SK-N-MC (cell line): Measurements from ENCODE around the gene R3HDM4.
"Not testable (repeated sequence)": the region's sequence is repeated elsewhere in the genome, so short reads cannot be mapped to it uniquely, and the experiment has no call there.

Experiments
- DNase-seq: peaks from one replicate; pipeline ENCODE4 v3.0.0-alpha.2; 2011; ENCODE audit warnings: low read depth, low spot score
- H3K27ac ChIP-seq: fragments of 200-600 bp; sonication (generic); 2 replicates; pipeline ENCODE4 v1.5.1; 2016; ENCODE audit warnings: mixed run types
- H3K36me3 ChIP-seq: fragments of 200-600 bp; sonication (generic); 2 replicates; pipeline ENCODE4 v1.6.1; 2017; ENCODE audit warnings: antibody characterized with exemption, low read length, mixed read lengths; ENCODE audit not compliant: insufficient read depth
- H3K4me3 ChIP-seq: fragments of 200-600 bp; sonication (generic); 2 replicates; pipeline ENCODE4 v1.5.1; 2016
- H3K9ac ChIP-seq: fragments of 200-600 bp; sonication (generic); 2 replicates; pipeline ENCODE4 v1.8.0; 2017; ENCODE audit warnings: mixed run types, mixed read lengths; ENCODE audit not compliant: insufficient read length
- H3K9me3 ChIP-seq: fragments of 200-600 bp; sonication (generic); 2 replicates; pipeline ENCODE4 v1.6.1; 2017; ENCODE audit warnings: low read depth, mild to moderate bottlenecking, antibody characterized with exemption, low read length, moderate library complexity, mixed read lengths
- EZH2 ChIP-seq: fragments of 200-600 bp; sonication (generic); IDR thresholded peaks from one replicate; pipeline ENCODE4 v1.6.1; 2017; ENCODE audit warnings: antibody characterized with exemption
- FOXP2 ChIP-seq: optimal IDR thresholded peaks from 2 replicates; pipeline ENCODE3; 2011; ENCODE audit warnings: mild to moderate bottlenecking, moderate library complexity; ENCODE audit not compliant: insufficient read depth; ENCODE audit errors: extremely low read length, control extremely low read depth
- POLR2AphosphoS5 ChIP-seq: IDR thresholded peaks from 2 replicates; pipeline ENCODE4 v1.6.1; 2012; ENCODE audit warnings: mild to moderate bottlenecking, low read depth, low read length, borderline replicate concordance

The R3HDM4 gene

GRCh38 chr19:883661-884211, 29.3 kb downstream of the R3HDM4 start:
- DNase-seq: no peak
- H3K27ac ChIP-seq: no peak overlapping the region
- peaks cover 36% of the 10 kb centered on the region; the same call in 1 of the 2 replicates for H3K36me3 ChIP-seq
- no peak overlapping the region for H3K4me3 ChIP-seq
- TF ChIP-seq EZH2 (no peak), FOXP2 (no peak), POLR2AphosphoS5 (no peak)
- no peak overlapping the region for H3K9ac ChIP-seq
- H3K9me3 ChIP-seq: no peaks in the 10 kb centered on the region

- Histone ChIP-seq H3K9me3 (no peaks in the 10 kb centered on the region), H3K9ac (no peak overlapping the region), H3K4me3 (no peak overlapping the region), H3K36me3 (peaks cover 32% of the 10 kb centered on the region; the same call in 1 of the 2 replicates), H3K27ac (no peak overlapping the region)
- no peak for DNase-seq
- TF ChIP-seq FOXP2 (no peak), POLR2AphosphoS5 (no peak), EZH2 (no peak)
These were observed 30.0 kb downstream of the R3HDM4 start for GRCh38 chr19:882871-883497.

GRCh38 chr19:881385-882071, 31.5 kb downstream of the R3HDM4 start:
- DNase-seq: no peak
- peaks cover 24% of the 10 kb centered on the region; the same call in 1 of the 2 replicates for H3K36me3 ChIP-seq
- H3K9me3 ChIP-seq: no peaks in the 10 kb centered on the region
- TF ChIP-seq POLR2AphosphoS5: no peak
- no peak for TF ChIP-seq EZH2
- no peak for TF ChIP-seq FOXP2
- H3K9ac ChIP-seq: no peak overlapping the region
- H3K4me3 ChIP-seq: no peak overlapping the region
- H3K27ac ChIP-seq: no peak overlapping the region

GRCh38 chr19:879711-880438, 33.1 kb downstream of the R3HDM4 start:
- TF ChIP-seq POLR2AphosphoS5 (no peak), FOXP2 (no peak), EZH2 (no peak)
- Histone ChIP-seq H3K4me3 (no peak overlapping the region), H3K27ac (no peak overlapping the region), H3K36me3 (peaks cover 16% of the 10 kb centered on the region; the same call in 1 of the 2 replicates), H3K9ac (no peak overlapping the region), H3K9me3 (no peaks in the 10 kb centered on the region)
- no peak for DNase-seq

- DNase-seq, H3K4me3 ChIP-seq, H3K9me3 ChIP-seq, H3K27ac ChIP-seq, H3K9ac ChIP-seq: not testable (repeated sequence)
- peaks cover 16% of the 10 kb centered on the region; the same call in 1 of the 2 replicates for H3K36me3 ChIP-seq
These were observed 34.1 kb downstream of the R3HDM4 start for GRCh38 chr19:878751-879561.

GRCh38 chr19:877992-878660, 34.9 kb downstream of the R3HDM4 start:
- H3K27ac ChIP-seq, H3K9ac ChIP-seq, H3K4me3 ChIP-seq, DNase-seq, H3K9me3 ChIP-seq: not testable (repeated sequence)
- H3K36me3 ChIP-seq: peaks cover 16% of the 10 kb centered on the region; the same call in 1 of the 2 replicates

- H3K27ac ChIP-seq: no peak overlapping the region
- H3K9ac ChIP-seq: no peak overlapping the region
- H3K4me3 ChIP-seq: no peak overlapping the region
- no peak for DNase-seq
- H3K36me3 ChIP-seq: peaks cover 14% of the 10 kb centered on the region; the same call in 1 of the 2 replicates
- TF ChIP-seq FOXP2: no peak
- TF ChIP-seq EZH2: no peak
- no peak for TF ChIP-seq POLR2AphosphoS5
- H3K9me3 ChIP-seq: no peaks in the 10 kb centered on the region
These were observed 36.2 kb downstream of the R3HDM4 start for GRCh38 chr19:876780-877314.
